ENCODE measurements around the gene JAZF1.

JAZF1 gene

GRCh38 chr7:28081016-28081415 lies 99.6 kb downstream of the JAZF1 start:
- Histone ChIP-seq H3F3A (ENCODE audit: insufficient read depth) (no peaks in the 10 kb centered on the region), H3K27ac (ENCODE audit: low read depth, low read length) (no peak overlapping the region), H3K9me3 (ENCODE audit: insufficient read depth, low read length) (no peaks in the 10 kb centered on the region), H3K9me2 (replicated peaks; ENCODE audit: insufficient read depth, low read length) (no peaks in the 10 kb centered on the region), H2AFZ (ENCODE audit: low read depth, low read length, severe bottlenecking) (no peak overlapping the region), H3K79me2 (ENCODE audit: insufficient read depth, low read length) (no peaks in the 10 kb centered on the region), H3K36me3 (ENCODE audit: low read length) (no peaks in the 10 kb centered on the region), H3K9ac (ENCODE audit: low read length) (no peak overlapping the region), H3K4me2 (ENCODE audit: low read depth, low read length, poor library complexity, severe bottlenecking) (no peak overlapping the region), H3K27me3 (ENCODE audit: low read length) (no peaks in the 10 kb centered on the region), H4K20me1 (ENCODE audit: low read depth, low read length) (no peaks in the 10 kb centered on the region), H3K4me3 (ENCODE audit: insufficient read depth, low read length, poor library complexity, severe bottlenecking) (no peak overlapping the region)
- TF ChIP-seq EZH2phosphoT487 (conservative IDR thresholded peaks at IDR 0.05; ENCODE audit: low read length) (no peak), CTCF (IDR thresholded peaks at IDR 0.05; ENCODE audit: insufficient read depth, low read length, poor library complexity, severe bottlenecking) (no peak)

- H3K27ac ChIP-seq (ENCODE audit: low read depth, low read length): no peak overlapping the region
- no peak overlapping the region for H3K9ac ChIP-seq (ENCODE audit: low read length)
- TF ChIP-seq CTCF (IDR thresholded peaks at IDR 0.05; ENCODE audit: insufficient read depth, low read length, poor library complexity, severe bottlenecking) (peak; percentile 100), EZH2phosphoT487 (conservative IDR thresholded peaks at IDR 0.05; ENCODE audit: low read length) (no peak)
- no peak overlapping the region for H3K4me3 ChIP-seq (ENCODE audit: insufficient read depth, low read length, poor library complexity, severe bottlenecking)
- no peaks in the 10 kb centered on the region for H3K79me2 ChIP-seq (ENCODE audit: insufficient read depth, low read length)
- no peaks in the 10 kb centered on the region for H3K9me3 ChIP-seq (ENCODE audit: insufficient read depth, low read length)
- H4K20me1 ChIP-seq (ENCODE audit: low read depth, low read length): no peaks in the 10 kb centered on the region
- H3K4me2 ChIP-seq (ENCODE audit: low read depth, low read length, poor library complexity, severe bottlenecking): no peak overlapping the region
- H3F3A ChIP-seq (ENCODE audit: insufficient read depth): no peaks in the 10 kb centered on the region
- no peak overlapping the region for H2AFZ ChIP-seq (ENCODE audit: low read depth, low read length, severe bottlenecking)
- H3K36me3 ChIP-seq (ENCODE audit: low read length): no peaks in the 10 kb centered on the region
- no peaks in the 10 kb centered on the region for H3K9me2 ChIP-seq (replicated peaks; ENCODE audit: insufficient read depth, low read length)
- H3K27me3 ChIP-seq (ENCODE audit: low read length): no peaks in the 10 kb centered on the region
Observed at GRCh38 chr7:28078036-28078901, 102.3 kb downstream of the JAZF1 start.

GRCh38 chr7:28077616-28078015 lies 103.0 kb downstream of the JAZF1 start:
- Histone ChIP-seq H3K79me2 (ENCODE audit: insufficient read depth, low read length) (no peaks in the 10 kb centered on the region), H3F3A (ENCODE audit: insufficient read depth) (no peaks in the 10 kb centered on the region), H3K27ac (ENCODE audit: low read depth, low read length) (no peak overlapping the region), H3K4me2 (ENCODE audit: low read depth, low read length, poor library complexity, severe bottlenecking) (no peak overlapping the region), H4K20me1 (ENCODE audit: low read depth, low read length) (no peaks in the 10 kb centered on the region), H3K9me3 (ENCODE audit: insufficient read depth, low read length) (no peaks in the 10 kb centered on the region), H3K27me3 (ENCODE audit: low read length) (no peaks in the 10 kb centered on the region), H3K36me3 (ENCODE audit: low read length) (no peaks in the 10 kb centered on the region), H3K9ac (ENCODE audit: low read length) (no peak overlapping the region), H3K9me2 (replicated peaks; ENCODE audit: insufficient read depth, low read length) (no peaks in the 10 kb centered on the region), H3K4me3 (ENCODE audit: insufficient read depth, low read length, poor library complexity, severe bottlenecking) (no peak overlapping the region), H2AFZ (ENCODE audit: low read depth, low read length, severe bottlenecking) (no peak overlapping the region)
- no peak for TF ChIP-seq CTCF (IDR thresholded peaks at IDR 0.05; ENCODE audit: insufficient read depth, low read length, poor library complexity, severe bottlenecking)
- no peak for TF ChIP-seq EZH2phosphoT487 (conservative IDR thresholded peaks at IDR 0.05; ENCODE audit: low read length)

Measured in SU-DHL-6 (cell line).